ACC112 (cell line): Measurements from ENCODE around the gene IL1RAPL1.
A peak's percentile ranks its signal among the peaks of the same experiment; 100 is the strongest.

Experiments used
- H2AFZ ChIP-seq: fragments of 200-600 bp; sonication (generic); one replicate; pipeline ENCODE4 v1.6.0; 2017; ENCODE audit warnings: antibody characterized with exemption, low read length; ENCODE audit not compliant: unreplicated experiment
- H3K27ac ChIP-seq: fragments of 200-600 bp; sonication (generic); 2 replicates; pipeline ENCODE4 v1.5.1; 2014; ENCODE audit warnings: low read depth, mild to moderate bottlenecking, antibody characterized with exemption, low read length, moderate library complexity
- H3K27me3 ChIP-seq: fragments of 200-600 bp; sonication (generic); 2 replicates; pipeline ENCODE4 v1.6.1; 2014; ENCODE audit warnings: mild to moderate bottlenecking, antibody characterized with exemption, low read length, moderate library complexity, mixed read lengths; ENCODE audit not compliant: insufficient read depth
- H3K36me3 ChIP-seq: fragments of 200-600 bp; sonication (generic); 2 replicates; pipeline ENCODE4 v1.6.1; 2016; ENCODE audit warnings: mild to moderate bottlenecking, antibody characterized with exemption, low read length, moderate library complexity, mixed read lengths; ENCODE audit not compliant: insufficient read depth
- H3K4me1 ChIP-seq: fragments of 200-600 bp; sonication (generic); one replicate; pipeline ENCODE4 v1.6.1; 2016; ENCODE audit warnings: low read length, mixed read lengths; ENCODE audit not compliant: insufficient read depth, unreplicated experiment, control insufficient read depth
- H3K4me3 ChIP-seq: fragments of 200-600 bp; sonication (generic); 2 replicates; pipeline ENCODE4 v1.5.1; 2014; ENCODE audit warnings: mild to moderate bottlenecking, low read depth, low read length
- H3K79me2 ChIP-seq: fragments of 200-600 bp; sonication (generic); one replicate; pipeline ENCODE4 v1.6.0; 2016; ENCODE audit warnings: low read length; ENCODE audit not compliant: control insufficient read depth, unreplicated experiment, insufficient read depth

The IL1RAPL1 gene

DNA sequence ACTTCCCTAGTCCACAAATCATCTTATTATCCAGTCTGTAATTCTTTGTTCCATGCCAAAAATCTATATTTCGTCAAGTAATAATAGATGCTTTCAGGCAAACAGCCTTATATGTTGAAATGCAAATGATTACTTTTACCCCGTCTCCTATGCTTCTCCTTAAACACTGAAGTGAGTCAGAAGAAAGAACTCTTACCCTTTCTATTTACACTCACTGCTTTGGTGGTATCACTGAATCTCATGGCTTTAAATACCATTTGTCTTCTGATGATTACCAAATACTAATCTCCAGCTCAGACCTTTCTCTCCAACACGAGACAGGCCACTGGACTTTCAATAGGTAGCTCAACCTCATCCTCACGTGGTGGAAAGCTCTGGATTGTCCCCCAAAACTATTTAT is 558.1 kb downstream of the IL1RAPL1 start:
- Histone ChIP-seq H2AFZ (no peak overlapping the region), H3K4me3 (no peak overlapping the region), H3K79me2 (no peaks in the 10 kb centered on the region), H3K27me3 (no peaks in the 10 kb centered on the region), H3K36me3 (no peaks in the 10 kb centered on the region), H3K4me1 (no peaks in the 10 kb centered on the region), H3K27ac (no peak overlapping the region)

GRCh38 chrX:29148511-29148910 is 561.3 kb downstream of the IL1RAPL1 start:
- no peak overlapping the region for H2AFZ ChIP-seq
- no peaks in the 10 kb centered on the region for H3K36me3 ChIP-seq
- no peak overlapping the region for H3K27ac ChIP-seq
- H3K4me1 ChIP-seq = no peaks in the 10 kb centered on the region
- H3K4me3 ChIP-seq = no peak overlapping the region
- H3K27me3 ChIP-seq = no peaks in the 10 kb centered on the region
- H3K79me2 ChIP-seq = no peaks in the 10 kb centered on the region

DNA sequence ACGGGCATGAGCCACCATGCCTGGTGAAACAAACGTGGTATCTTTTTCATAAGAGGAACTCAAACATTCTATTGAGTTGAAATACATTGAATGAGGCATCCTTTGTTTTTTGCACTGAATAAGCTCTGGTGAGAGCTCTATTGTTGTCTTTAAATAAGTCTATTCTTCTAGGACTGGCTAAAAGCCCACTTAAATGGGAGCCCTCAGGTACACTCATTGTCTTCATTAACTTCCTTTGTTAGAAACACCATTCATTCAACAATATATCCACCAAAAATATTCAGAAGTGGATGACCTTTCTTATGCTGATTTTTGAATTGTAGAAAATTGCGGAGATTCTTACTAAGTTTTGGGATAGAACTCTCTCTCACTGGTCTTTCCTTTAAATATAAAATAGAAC is 568.0 kb downstream of the IL1RAPL1 start:
- Histone ChIP-seq H3K36me3 (no peaks in the 10 kb centered on the region), H3K27me3 (no peaks in the 10 kb centered on the region), H2AFZ (no peak overlapping the region), H3K27ac (no peak overlapping the region), H3K79me2 (no peaks in the 10 kb centered on the region), H3K4me1 (no peaks in the 10 kb centered on the region), H3K4me3 (no peak overlapping the region)

- H3K36me3 ChIP-seq = no peaks in the 10 kb centered on the region
- H3K79me2 ChIP-seq = no peaks in the 10 kb centered on the region
- no peaks in the 10 kb centered on the region for H3K27me3 ChIP-seq
- peaks cover 10% of the 10 kb centered on the region for H3K4me1 ChIP-seq
- no peak overlapping the region; the same call in 1 of the 2 replicates for H3K4me3 ChIP-seq
- peak overlapping the region; percentile 68 for H3K27ac ChIP-seq
- H2AFZ ChIP-seq = no peak overlapping the region
Measured at GRCh38 chrX:29172880-29173279, 585.6 kb downstream of the IL1RAPL1 start.

DNA sequence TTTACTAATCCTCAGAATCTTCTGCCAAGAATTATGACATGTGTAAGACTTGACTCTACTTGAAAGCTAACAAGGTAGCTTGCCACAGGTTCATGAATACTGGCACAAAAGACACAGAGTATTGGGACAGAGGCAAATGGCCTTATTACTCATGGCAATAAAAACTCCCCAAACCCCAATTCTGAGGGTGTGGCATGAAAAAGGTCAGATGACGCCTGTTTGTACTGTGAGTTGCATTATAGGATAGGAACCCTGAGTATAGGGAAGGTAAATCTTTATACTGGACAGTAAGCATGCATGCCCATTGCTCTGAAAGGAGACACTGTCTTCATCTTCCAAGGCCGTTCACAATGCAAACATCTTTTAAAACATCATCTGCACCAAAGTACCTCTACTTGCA is 600.0 kb downstream of the IL1RAPL1 start:
- Histone ChIP-seq H3K27ac (no peak overlapping the region), H3K4me1 (no peaks in the 10 kb centered on the region), H2AFZ (no peak overlapping the region), H3K4me3 (no peak overlapping the region), H3K36me3 (no peaks in the 10 kb centered on the region), H3K79me2 (no peaks in the 10 kb centered on the region), H3K27me3 (no peaks in the 10 kb centered on the region)

- Histone ChIP-seq H3K27me3 (no peaks in the 10 kb centered on the region), H2AFZ (no peak overlapping the region), H3K36me3 (no peaks in the 10 kb centered on the region), H3K4me1 (no peaks in the 10 kb centered on the region), H3K79me2 (no peaks in the 10 kb centered on the region), H3K4me3 (no peak overlapping the region), H3K27ac (no peak overlapping the region)
Measured at GRCh38 chrX:29196501-29196900, 609.3 kb downstream of the IL1RAPL1 start.

GRCh38 chrX:29215251-29215650 is 628.0 kb downstream of the IL1RAPL1 start:
- no peak overlapping the region for H3K27ac ChIP-seq
- H3K4me1 ChIP-seq = no peaks in the 10 kb centered on the region
- H2AFZ ChIP-seq = no peak overlapping the region
- no peak overlapping the region for H3K4me3 ChIP-seq
- H3K36me3 ChIP-seq = no peaks in the 10 kb centered on the region
- H3K79me2 ChIP-seq = no peaks in the 10 kb centered on the region
- no peaks in the 10 kb centered on the region for H3K27me3 ChIP-seq

DNA sequence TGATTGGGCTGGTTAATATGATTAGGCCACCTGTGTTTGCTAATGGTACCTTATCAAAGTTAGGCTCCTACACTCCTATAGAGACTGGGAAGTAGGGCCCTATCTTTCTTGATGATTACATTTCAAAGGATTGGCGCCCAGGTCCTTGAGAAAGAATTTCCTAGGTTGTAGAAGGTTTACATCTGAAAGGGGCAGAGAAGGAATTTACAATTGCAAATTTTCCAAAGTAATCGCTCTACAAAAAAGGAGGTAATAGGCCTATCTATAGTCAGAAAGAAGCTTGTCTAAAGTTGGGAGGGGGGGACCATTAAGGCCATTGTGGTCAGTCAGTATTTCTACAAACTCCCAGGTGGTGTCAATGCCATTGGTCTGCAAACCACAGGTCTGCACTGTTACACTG is 638.4 kb downstream of the IL1RAPL1 start:
- Histone ChIP-seq H3K79me2 (no peaks in the 10 kb centered on the region), H3K4me1 (no peaks in the 10 kb centered on the region), H3K27ac (no peak overlapping the region), H3K27me3 (no peaks in the 10 kb centered on the region), H3K4me3 (no peak overlapping the region), H2AFZ (no peak overlapping the region), H3K36me3 (no peaks in the 10 kb centered on the region)

GRCh38 chrX:29229802-29230201 is 642.6 kb downstream of the IL1RAPL1 start:
- Histone ChIP-seq H3K27ac (no peak overlapping the region), H2AFZ (no peak overlapping the region), H3K27me3 (no peaks in the 10 kb centered on the region), H3K4me3 (no peak overlapping the region), H3K79me2 (no peaks in the 10 kb centered on the region), H3K36me3 (no peaks in the 10 kb centered on the region), H3K4me1 (no peaks in the 10 kb centered on the region)

DNA sequence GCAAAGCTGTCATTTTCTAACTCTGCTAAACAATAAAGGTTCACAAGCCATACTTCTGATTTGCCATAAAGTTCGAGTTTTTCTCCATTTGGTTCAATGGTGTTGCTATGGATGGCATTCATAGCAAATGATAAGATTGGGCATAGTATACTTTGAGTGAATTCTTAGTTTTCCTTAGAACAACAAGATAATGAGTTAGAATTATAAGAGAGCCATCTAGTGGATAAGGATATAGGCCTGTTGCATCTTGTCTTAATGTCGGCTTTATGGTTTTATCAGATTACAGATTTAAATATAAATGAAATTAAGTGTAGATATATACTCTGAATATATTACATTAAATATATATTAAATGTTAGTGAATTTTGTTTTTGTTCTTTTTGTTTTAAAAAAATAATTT is 644.6 kb downstream of the IL1RAPL1 start:
- H3K4me3 ChIP-seq = no peak overlapping the region
- H3K79me2 ChIP-seq = no peaks in the 10 kb centered on the region
- no peak overlapping the region for H2AFZ ChIP-seq
- no peak overlapping the region for H3K27ac ChIP-seq
- H3K27me3 ChIP-seq = no peaks in the 10 kb centered on the region
- H3K4me1 ChIP-seq = no peaks in the 10 kb centered on the region
- no peaks in the 10 kb centered on the region for H3K36me3 ChIP-seq

DNA sequence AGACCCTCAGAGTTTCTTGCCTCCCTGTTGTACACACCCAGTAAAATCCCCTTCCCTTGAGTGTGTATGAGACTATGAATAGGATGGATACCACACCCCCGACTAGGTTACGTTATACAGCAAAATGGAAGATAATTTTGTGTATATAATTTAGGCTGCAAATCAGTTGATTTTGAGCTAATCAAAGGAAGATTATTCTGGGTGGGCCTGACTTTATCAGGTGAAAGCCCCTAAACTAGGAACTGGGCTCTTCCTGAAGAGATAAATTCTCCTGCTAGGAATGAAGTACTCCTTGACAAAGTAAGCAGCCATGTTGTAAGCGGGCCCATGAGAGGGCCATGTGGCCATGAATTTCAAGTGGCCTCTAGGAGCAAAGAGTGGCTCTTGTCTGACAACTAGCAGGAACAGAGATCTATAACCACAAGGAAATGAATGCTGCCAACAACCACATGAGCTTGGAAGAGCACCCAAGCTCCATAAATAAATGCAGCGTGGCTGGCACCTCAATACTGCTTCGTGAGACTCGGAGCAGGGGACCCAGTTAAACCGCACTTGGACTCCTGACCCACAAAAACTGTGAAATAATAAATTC is 646.4 kb downstream of the IL1RAPL1 start:
- Histone ChIP-seq H3K4me1 (no peaks in the 10 kb centered on the region), H2AFZ (no peak overlapping the region), H3K27ac (no peak overlapping the region), H3K79me2 (no peaks in the 10 kb centered on the region), H3K36me3 (no peaks in the 10 kb centered on the region), H3K4me3 (no peak overlapping the region), H3K27me3 (no peaks in the 10 kb centered on the region)
